Panc1 (cell line): ENCODE results near the gene PCF11. TPM values are rescaled to one million over a fixed set of nuclear protein-coding genes. Genes with fewer than 3 reads are reported as not detected.

Experiments used
- ATAC-seq: fragments of 200-7000 bp; cut with Tn5 transposase; 2 replicates; pipeline ENCODE4 v1.9.1; 2020; ENCODE audit warnings: mild to moderate bottlenecking, moderate library complexity
- BruUV-seq: library from RNA; stranded (reverse); fragments of 400-500 nt; replicated peaks from 2 replicates; lab custom pipeline; 2021; lab: Mats Ljungman, UMichigan
- CTCF ChIA-PET: fragments of 300-600 bp; sonication (Branson Sonifier 250); formaldehyde crosslinking; loops from one replicate; lab custom pipeline; 2022; ENCODE audit warnings: antibody characterized with exemption; lab: Charles Lee
- POLR2A ChIA-PET: fragments of 300-600 bp; sonication (Branson Sonifier 250); formaldehyde crosslinking; loops from one replicate; lab custom pipeline; 2022; ENCODE audit warnings: antibody characterized with exemption; lab: Charles Lee
- DNase-seq: peaks from one replicate; pipeline ENCODE4 v3.0.0-alpha.2; 2010; ENCODE audit warnings: low read depth, low spot score
- H3K27ac ChIP-seq: 2 replicates; pipeline ENCODE4 v1.5.1; 2011; ENCODE audit warnings: mild to moderate bottlenecking, low read length, inconsistent platforms
- H3K27me3 ChIP-seq: fragments of 200-500 bp; sonication (Bioruptor generic); 2 replicates; pipeline ENCODE4 v1.6.0; 2014; ENCODE audit warnings: low read length, inconsistent platforms; ENCODE audit not compliant: control insufficient read depth, insufficient read depth
- H3K36me3 ChIP-seq: fragments of 200-500 bp; sonication (Bioruptor generic); 2 replicates; pipeline ENCODE4 v1.5.1; 2014; ENCODE audit warnings: inconsistent platforms, mild to moderate bottlenecking, low read length, moderate library complexity; ENCODE audit not compliant: control insufficient read depth, insufficient read depth
- H3K4me1 ChIP-seq: 2 replicates; pipeline ENCODE4 v1.5.1; 2011; ENCODE audit warnings: inconsistent platforms, mild to moderate bottlenecking, low read length, moderate library complexity; ENCODE audit not compliant: control insufficient read depth, insufficient read depth
- H3K4me3 ChIP-seq, 2 experiments: 2 replicates each; pipeline ENCODE4 v1.5.1; 2011 to 2012; ENCODE audit warnings: low read depth in 2 of 2, low read length in 2 of 2, mild to moderate bottlenecking in 2 of 2, inconsistent platforms in 1 of 2, moderate library complexity in 1 of 2
- H3K9me3 ChIP-seq: fragments of 200-500 bp; sonication (Bioruptor generic); 2 replicates; pipeline ENCODE4 v1.5.1; 2014; ENCODE audit warnings: low read depth, mild to moderate bottlenecking, inconsistent platforms, low read length, moderate library complexity; ENCODE audit not compliant: control insufficient read depth, insufficient read depth
- POLR2AphosphoS5 ChIP-seq: IDR thresholded peaks from 2 replicates; pipeline ENCODE4 v1.6.1; 2012; ENCODE audit warnings: mild to moderate bottlenecking, low read depth, low read length, moderate library complexity
- SIN3A ChIP-seq: IDR thresholded peaks from 2 replicates; pipeline ENCODE4 v1.6.1; 2012; ENCODE audit warnings: low read depth, mild to moderate bottlenecking, low read length, moderate library complexity, borderline replicate concordance; ENCODE audit not compliant: insufficient read depth
- TCF7L2 ChIP-seq: IDR thresholded peaks from 2 replicates; pipeline ENCODE4 v1.6.1; 2011; ENCODE audit warnings: mild to moderate bottlenecking, low read depth, low read length, inconsistent platforms
- in situ Hi-C: cut with HindIII; loops from 2 replicates; pipeline ENCODE4 v1.10.0; 2016; ENCODE audit warnings: low sequenced_read_pairs, low pct_unique_long_range_greater_than_20kb
- intact Hi-C: fragments of 100-400 bp; cut with micrococcal nuclease; formaldehyde crosslinking; loops from one replicate; pipeline ENCODE4 v1.10.0; 2022; ENCODE audit not compliant: unreplicated experiment
- total RNA-seq: library from RNA; stranded (reverse); gene quantifications from one replicate; pipeline ENCODE4 v1.2.1, GENCODE V29; 2021; ENCODE audit not compliant: unreplicated experiment
- TF ChIP-seq, protein P1 (sequence below), 2 experiments: IDR thresholded peaks; 2 replicates each; pipeline ENCODE4 v1.6.1; 2011 to 2012; ENCODE audit warnings: low read depth in 2 of 2, control low read depth in 1 of 2, low read length in 1 of 2, mild to moderate bottlenecking in 1 of 2, moderate library complexity in 1 of 2; ENCODE audit not compliant: insufficient read depth in 1 of 2
- TF ChIP-seq, protein P2 (sequence below): fragments of 450-650 bp; IDR thresholded peaks from 2 replicates; pipeline ENCODE4 v1.5.1; 2017; ENCODE audit warnings: mild to moderate bottlenecking

Gene PCF11
- total RNA-seq, 1 experiment from 2014 or later, result 56.6 TPM

DNA sequence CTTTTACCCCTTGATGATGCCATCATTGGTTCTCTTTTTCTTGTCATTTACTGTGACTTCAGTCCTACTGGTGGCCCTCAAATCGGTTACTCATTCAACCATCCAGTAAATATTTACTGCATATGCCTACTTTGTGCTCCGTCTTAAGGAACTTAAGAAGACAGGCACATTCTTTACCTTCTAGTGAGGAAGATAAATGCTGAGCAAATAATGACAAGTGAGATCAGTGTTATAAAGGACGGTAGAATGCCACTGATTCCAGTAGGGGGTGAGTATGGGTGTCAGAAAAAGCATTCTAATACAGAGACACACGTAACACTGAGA is 38.2 kb downstream of the PCF11 start:
- TF ChIP-seq, protein P1, sequence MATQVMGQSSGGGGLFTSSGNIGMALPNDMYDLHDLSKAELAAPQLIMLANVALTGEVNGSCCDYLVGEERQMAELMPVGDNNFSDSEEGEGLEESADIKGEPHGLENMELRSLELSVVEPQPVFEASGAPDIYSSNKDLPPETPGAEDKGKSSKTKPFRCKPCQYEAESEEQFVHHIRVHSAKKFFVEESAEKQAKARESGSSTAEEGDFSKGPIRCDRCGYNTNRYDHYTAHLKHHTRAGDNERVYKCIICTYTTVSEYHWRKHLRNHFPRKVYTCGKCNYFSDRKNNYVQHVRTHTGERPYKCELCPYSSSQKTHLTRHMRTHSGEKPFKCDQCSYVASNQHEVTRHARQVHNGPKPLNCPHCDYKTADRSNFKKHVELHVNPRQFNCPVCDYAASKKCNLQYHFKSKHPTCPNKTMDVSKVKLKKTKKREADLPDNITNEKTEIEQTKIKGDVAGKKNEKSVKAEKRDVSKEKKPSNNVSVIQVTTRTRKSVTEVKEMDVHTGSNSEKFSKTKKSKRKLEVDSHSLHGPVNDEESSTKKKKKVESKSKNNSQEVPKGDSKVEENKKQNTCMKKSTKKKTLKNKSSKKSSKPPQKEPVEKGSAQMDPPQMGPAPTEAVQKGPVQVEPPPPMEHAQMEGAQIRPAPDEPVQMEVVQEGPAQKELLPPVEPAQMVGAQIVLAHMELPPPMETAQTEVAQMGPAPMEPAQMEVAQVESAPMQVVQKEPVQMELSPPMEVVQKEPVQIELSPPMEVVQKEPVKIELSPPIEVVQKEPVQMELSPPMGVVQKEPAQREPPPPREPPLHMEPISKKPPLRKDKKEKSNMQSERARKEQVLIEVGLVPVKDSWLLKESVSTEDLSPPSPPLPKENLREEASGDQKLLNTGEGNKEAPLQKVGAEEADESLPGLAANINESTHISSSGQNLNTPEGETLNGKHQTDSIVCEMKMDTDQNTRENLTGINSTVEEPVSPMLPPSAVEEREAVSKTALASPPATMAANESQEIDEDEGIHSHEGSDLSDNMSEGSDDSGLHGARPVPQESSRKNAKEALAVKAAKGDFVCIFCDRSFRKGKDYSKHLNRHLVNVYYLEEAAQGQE (IDR thresholded peaks at IDR 0.05; ENCODE audit: insufficient read depth in 1 of 2, low read depth in 2 of 2, low read length in 1 of 2), result no peak
- TF ChIP-seq, protein P2, sequence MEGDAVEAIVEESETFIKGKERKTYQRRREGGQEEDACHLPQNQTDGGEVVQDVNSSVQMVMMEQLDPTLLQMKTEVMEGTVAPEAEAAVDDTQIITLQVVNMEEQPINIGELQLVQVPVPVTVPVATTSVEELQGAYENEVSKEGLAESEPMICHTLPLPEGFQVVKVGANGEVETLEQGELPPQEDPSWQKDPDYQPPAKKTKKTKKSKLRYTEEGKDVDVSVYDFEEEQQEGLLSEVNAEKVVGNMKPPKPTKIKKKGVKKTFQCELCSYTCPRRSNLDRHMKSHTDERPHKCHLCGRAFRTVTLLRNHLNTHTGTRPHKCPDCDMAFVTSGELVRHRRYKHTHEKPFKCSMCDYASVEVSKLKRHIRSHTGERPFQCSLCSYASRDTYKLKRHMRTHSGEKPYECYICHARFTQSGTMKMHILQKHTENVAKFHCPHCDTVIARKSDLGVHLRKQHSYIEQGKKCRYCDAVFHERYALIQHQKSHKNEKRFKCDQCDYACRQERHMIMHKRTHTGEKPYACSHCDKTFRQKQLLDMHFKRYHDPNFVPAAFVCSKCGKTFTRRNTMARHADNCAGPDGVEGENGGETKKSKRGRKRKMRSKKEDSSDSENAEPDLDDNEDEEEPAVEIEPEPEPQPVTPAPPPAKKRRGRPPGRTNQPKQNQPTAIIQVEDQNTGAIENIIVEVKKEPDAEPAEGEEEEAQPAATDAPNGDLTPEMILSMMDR, result no peak
- no peak for TF ChIP-seq SIN3A
- no peak for TF ChIP-seq TCF7L2
- TF ChIP-seq POLR2AphosphoS5, result no peak
- peaks cover 23% of the 10 kb centered on the region for H3K4me1 ChIP-seq
- H3K27ac ChIP-seq, result peak overlapping the region; percentile 97
- ChIA-PET POLR2A (interaction anchor here (0.7 kb wide), 1 partner anchor 295 kb away, joined by 3 read pairs; the partner anchor contains the start of gene PRCP), CTCF (no interaction called here)
- H3K9me3 ChIP-seq, result no peaks in the 10 kb centered on the region
- DNase-seq (no peak), ATAC-seq (no peak)
- intact Hi-C loops, result no loop called here
- peaks cover 19% of the 10 kb centered on the region for H3K36me3 ChIP-seq
- BruUV-seq, result no TSS peak
- peak overlapping the region; percentile 88 for H3K4me3 ChIP-seq
- in situ Hi-C loops, result no loop called here
- no peaks in the 10 kb centered on the region for H3K27me3 ChIP-seq

DNA sequence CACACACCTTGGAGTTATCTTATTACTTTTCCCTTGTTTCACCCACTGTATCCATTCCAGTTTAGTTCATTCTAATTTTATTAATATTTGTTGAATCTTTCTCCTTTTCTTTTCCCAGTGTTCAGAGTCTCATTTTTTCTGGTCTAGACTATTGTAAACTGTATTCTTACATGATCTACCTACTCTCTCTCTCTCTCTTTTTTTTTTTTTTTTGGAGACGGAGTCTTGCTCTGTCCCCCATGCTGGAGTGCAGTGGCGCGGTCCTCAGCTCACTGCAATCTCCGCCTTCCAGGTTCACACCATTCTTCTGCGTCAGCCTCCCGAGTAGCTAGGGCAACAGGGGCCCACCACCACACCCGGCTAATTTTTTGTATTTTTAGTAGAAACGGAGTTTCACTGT is 38.7 kb downstream of the PCF11 start:
- CTCF ChIA-PET, result no interaction called here
- Histone ChIP-seq H3K27me3 (no peaks in the 10 kb centered on the region), H3K4me3 (peak overlapping the region in 1 of 2 experiments; percentile 88; a peak in 1 of 4 replicates)

More for the DNA sequence above, 38.7 kb downstream of the PCF11 start:
- in situ Hi-C loops, result no loop called here
- Histone ChIP-seq H3K9me3 (no peaks in the 10 kb centered on the region), H3K27ac (no peak overlapping the region), H3K36me3 (peaks cover 16% of the 10 kb centered on the region), H3K4me1 (peaks cover 23% of the 10 kb centered on the region)
- no TSS peak for BruUV-seq
- TF ChIP-seq SIN3A (no peak), TCF7L2 (no peak), POLR2AphosphoS5 (no peak)
- TF ChIP-seq, protein P1 (IDR thresholded peaks at IDR 0.05; ENCODE audit: insufficient read depth in 1 of 2, low read depth in 2 of 2, low read length in 1 of 2), result no peak
- TF ChIP-seq, protein P2, result no peak
- no peak for DNase-seq
- POLR2A ChIA-PET, result interaction anchor here (0.6 kb wide), 1 partner anchor 109 kb away, joined by 5 read pairs; no protein-coding TSS in a partner anchor
- no peak for ATAC-seq
- intact Hi-C loops, result no loop called here
